NCI-H2171 treated with DMSO at 0.1 percent for 48 hours (cell line): Measurements from ENCODE around the gene PKP3.
"Not testable (repeated sequence)": the region's sequence is repeated elsewhere in the genome, so short reads cannot be mapped to it uniquely, and the experiment has no call there.

Experiments
- DNase-seq: peaks from one replicate; lab custom pipeline; 2025; lab: John Stamatoyannopoulos, UW

Gene PKP3

GRCh38 chr11:394858-395655 is 1.0 kb downstream of the PKP3 start:
- peak; percentile 37 for DNase-seq

GRCh38 chr11:395866-396265 is 1.9 kb downstream of the PKP3 start:
- DNase-seq: no peak

DNA sequence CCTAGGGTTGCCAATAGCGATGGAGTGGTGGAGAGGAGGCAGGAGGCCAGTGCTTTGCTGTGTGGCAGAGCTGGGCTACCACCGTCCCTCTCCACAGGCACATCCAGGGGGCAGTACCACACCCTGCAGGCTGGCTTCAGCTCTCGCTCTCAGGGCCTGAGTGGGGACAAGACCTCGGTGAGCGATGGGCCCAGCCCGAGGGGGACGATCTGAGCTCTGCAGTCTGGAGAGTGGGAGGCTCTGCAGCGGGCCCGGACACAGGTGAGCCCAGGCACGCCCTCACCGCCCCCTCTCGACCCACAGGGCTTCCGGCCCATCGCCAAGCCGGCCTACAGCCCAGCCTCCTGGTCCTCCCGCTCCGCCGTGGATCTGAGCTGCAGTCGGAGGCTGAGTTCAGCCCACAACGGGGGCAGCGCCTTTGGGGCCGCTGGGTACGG is 2.5 kb downstream of the PKP3 start:
- no peak for DNase-seq

DNA sequence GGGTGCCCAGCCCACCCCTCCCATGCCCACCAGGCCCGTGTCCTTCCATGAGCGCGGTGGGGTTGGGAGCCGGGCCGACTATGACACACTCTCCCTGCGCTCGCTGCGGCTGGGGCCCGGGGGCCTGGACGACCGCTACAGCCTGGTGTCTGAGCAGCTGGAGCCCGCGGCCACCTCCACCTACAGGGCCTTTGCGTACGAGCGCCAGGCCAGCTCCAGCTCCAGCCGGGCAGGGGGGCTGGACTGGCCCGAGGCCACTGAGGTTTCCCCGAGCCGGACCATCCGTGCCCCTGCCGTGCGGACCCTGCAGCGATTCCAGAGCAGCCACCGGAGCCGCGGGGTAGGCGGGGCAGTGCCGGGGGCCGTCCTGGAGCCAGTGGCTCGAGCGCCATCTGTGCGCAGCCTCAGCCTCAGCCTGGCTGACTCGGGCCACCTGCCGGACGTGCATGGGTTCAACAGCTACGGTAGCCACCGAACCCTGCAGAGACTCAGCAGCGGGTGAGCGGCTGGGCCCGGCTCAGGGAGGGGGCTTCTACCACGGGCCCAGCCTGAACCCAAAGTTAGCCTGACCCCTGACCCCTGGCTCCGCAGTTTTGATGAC is 3.0 kb downstream of the PKP3 start:
- DNase-seq: no peak

DNA sequence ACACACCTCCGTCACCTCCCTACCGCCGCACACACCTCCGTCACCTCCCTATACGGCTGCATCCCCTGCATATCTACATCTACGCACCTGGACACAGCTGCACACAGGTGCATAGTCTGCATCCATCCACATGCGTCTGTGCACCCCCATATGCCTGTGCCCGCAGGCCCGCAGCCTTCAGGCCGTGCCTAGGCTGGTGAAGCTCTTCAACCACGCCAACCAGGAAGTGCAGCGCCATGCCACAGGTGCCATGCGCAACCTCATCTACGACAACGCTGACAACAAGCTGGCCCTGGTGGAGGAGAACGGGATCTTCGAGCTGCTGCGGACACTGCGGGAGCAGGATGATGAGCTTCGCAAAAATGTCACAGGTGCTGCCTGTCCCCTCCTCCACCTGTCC is 4.8 kb downstream of the PKP3 start:
- peak; percentile 55 for DNase-seq

DNA sequence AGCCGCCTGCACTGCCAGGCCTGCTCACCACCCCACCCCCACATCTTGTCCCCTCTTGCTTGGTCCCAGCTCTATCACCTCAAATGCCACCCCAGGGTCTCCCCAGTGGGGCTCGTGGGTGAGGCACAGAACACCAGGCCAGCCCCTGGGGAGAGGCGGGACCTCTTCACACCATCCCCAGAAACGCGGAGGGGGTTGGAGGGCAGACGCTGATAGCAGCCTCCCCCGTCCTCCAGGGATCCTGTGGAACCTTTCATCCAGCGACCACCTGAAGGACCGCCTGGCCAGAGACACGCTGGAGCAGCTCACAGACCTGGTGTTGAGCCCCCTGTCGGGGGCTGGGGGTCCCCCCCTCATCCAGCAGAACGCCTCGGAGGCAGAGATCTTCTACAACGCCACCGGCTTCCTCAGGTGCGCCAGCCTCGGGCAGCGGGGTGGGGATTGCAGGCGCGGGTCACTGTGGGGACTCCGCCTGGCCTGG is 5.8 kb downstream of the PKP3 start:
- DNase-seq: no peak

DNA sequence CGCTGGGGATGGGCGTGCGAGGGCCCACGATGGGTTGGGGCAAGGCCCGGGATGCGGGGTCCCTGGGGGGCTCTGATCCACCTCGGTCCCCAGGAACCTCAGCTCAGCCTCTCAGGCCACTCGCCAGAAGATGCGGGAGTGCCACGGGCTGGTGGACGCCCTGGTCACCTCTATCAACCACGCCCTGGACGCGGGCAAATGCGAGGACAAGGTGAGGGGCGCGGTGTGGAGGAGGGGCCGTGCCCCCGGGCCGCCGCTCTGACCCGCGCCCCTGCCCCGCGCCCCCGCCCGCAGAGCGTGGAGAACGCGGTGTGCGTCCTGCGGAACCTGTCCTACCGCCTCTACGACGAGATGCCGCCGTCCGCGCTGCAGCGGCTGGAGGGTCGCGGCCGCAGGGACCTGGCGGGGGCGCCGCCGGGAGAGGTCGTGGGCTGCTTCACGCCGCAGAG is 6.3 kb downstream of the PKP3 start:
- no peak for DNase-seq

- not testable (repeated sequence) for DNase-seq
These were observed 7.2 kb downstream of the PKP3 start for GRCh38 chr11:401196-401595.

GRCh38 chr11:403021-403760 is 9.2 kb downstream of the PKP3 start:
- no peak for DNase-seq

DNA sequence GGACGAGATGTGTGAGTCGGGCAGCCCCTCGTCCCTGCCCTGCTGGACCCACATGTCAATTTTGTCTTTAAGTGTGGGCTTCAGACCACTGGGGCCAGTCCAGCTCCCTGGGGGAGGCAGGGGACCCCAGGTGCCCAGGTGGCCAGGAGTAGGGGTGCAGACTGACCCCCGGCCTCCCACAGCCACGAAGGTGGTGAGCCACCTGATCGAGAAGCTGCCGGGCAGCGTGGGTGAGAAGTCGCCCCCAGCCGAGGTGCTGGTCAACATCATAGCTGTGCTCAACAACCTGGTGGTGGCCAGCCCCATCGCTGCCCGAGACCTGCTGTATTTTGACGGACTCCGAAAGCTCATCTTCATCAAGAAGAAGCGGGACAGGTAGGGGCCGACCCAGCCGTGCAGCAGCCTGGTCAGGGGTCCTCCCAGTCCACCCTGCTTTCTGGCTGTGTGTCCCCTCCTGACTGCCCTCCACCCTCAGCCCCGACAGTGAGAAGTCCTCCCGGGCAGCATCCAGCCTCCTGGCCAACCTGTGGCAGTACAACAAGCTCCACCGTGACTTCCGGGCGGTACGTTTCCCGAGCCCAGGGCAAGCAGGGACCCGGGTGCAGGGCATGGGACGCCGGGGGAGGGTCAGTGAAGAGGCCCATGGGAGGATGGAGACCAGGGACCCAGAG is 9.9 kb downstream of the PKP3 start:
- no peak for DNase-seq

- DNase-seq: no peak
These were observed 10.7 kb downstream of the PKP3 start for GRCh38 chr11:404551-405264.

DNA sequence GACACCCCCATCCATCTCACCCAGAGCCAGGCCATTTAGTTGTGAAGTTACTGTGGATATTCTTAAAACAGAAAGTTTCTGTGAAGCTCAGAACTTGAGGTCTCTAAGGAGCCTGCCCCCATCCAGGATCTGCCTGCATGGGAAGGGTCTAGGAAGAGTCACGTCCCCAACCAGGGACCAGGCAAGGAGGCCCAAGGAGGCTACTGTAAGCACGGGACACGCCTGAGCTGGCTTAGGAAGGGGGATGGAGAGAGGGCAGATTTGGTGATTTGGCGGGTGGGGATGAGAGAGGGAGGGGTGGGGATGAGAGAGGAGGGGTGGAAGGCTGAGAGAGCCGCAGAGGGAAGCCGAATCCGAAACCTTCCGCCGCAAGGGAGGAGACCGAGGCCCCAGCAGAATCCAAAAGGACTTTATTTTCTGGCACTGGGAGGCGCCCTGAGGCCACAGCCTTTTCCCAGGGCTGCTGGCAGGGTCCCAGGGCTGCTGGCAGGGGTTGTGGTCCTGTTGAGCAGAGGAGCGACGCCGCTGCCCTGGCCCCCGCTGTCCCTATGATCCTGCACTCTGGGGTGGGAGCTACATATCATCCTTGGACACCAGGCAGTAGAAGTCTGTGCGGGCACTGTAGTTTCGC is 11.4 kb downstream of the PKP3 start:
- no peak for DNase-seq

- no peak for DNase-seq
These were observed 12.2 kb downstream of the PKP3 start for GRCh38 chr11:405954-406795.

DNA sequence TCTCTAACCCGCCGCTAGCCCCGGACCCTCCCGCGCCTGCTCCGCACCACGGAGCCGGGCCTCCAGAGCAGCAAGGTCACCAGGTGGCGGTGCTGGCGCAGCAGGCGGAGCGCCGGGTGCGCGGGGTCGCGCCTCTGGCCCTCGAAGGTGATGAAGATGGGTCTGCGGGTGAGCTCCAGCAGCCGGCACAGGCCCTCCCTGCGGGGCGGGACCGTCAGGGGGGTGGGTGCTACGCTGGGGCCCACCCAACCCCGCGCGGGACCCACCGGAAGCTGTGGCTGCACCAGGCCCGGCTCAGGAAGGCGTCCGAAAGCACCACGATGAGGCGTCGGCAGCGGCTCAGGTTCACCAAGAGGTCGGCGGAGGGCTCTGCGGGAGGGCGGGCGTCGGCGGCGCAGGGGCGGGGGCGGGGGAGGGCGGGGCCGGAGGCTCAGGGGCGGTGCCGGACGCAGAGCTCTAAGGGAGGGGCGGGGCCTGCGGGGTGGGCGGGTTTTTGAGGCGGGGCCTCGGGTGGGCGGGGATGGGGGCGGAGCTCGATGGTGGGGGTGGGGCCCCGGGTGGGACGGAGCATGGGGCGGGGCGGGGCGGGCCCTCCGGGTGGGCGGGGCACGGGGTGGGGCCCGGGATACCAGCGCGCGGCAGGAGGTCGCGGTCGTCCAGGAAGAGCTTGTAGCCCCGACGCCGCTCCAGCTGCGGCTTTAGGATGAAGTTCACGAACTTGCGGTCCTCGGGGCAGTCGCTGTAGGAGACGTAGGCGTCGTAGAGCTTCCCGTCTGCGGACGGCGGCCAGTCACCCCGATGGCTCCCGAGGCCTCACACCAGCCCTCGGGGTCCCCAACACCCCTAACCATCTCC is 13.0 kb downstream of the PKP3 start:
- DNase-seq: no peak

DNA sequence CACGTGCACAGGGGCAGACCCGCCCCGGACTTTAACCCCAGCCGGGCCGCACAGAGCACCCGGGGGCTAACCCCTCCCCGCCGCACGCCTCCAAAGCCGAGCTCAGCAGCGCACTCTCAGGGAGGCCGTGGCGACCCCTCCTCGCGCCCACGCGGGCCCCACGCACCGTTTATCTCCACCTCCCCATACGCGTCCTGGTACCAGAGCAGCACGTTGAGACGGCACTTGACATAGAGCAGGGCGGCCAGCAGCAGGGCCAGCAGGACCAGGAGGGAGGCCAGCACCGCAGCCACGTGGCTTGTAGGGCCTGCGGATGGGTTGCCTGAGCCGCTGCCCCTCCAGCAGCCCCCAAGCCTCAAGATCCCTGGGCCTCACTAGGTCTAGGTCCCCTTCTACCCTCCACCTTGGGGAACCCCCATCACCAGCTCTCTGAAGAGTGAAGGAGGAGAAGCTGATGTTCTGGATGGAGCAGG is 13.7 kb downstream of the PKP3 start:
- no peak for DNase-seq

- DNase-seq: no peak
These were observed 14.4 kb downstream of the PKP3 start for GRCh38 chr11:408154-409007.

GRCh38 chr11:409008-409599 is 15.1 kb downstream of the PKP3 start:
- no peak for DNase-seq
